ENCODE measurements around the gene SSC5D. TPM values are rescaled to one million over a fixed set of nuclear protein-coding genes. Genes with fewer than 3 reads are reported as not detected.

The SSC5D gene
- total RNA-seq, 1 donor from 2014 or later: 1.5 TPM

GRCh38 chr19:55465460-55466240 lies 22.6 kb upstream of the SSC5D start:
- no peak overlapping the region for H3K27ac Mint-ChIP-seq
- H3K4me1 Mint-ChIP-seq (ENCODE audit: unreplicated experiment): peaks cover 13% of the 10 kb centered on the region
- no peak for DNase-seq (ENCODE audit: extremely low spot score, unreplicated experiment)
- no peaks in the 10 kb centered on the region for H3K36me3 Mint-ChIP-seq
- TF ChIP-seq CTCF (conservative IDR thresholded peaks at IDR 0.05): no peak
- peaks cover 23% of the 10 kb centered on the region for H3K27me3 Mint-ChIP-seq
- no peak overlapping the region for H3K4me3 Mint-ChIP-seq
- H3K9me3 Mint-ChIP-seq: no peaks in the 10 kb centered on the region

- no peak for DNase-seq (ENCODE audit: extremely low spot score, unreplicated experiment)
- Mint-ChIP-seq H3K4me3 (no peak overlapping the region), H3K36me3 (no peaks in the 10 kb centered on the region), H3K9me3 (no peaks in the 10 kb centered on the region), H3K27me3 (peaks cover 23% of the 10 kb centered on the region), H3K27ac (no peak overlapping the region), H3K4me1 (ENCODE audit: unreplicated experiment) (peaks cover 13% of the 10 kb centered on the region)
- no peak for TF ChIP-seq CTCF (conservative IDR thresholded peaks at IDR 0.05)
Measured at GRCh38 chr19:55466241-55466614, 22.0 kb upstream of the SSC5D start.

- Mint-ChIP-seq H3K27me3 (peaks cover 19% of the 10 kb centered on the region), H3K36me3 (no peaks in the 10 kb centered on the region), H3K4me1 (ENCODE audit: unreplicated experiment) (peaks cover 10% of the 10 kb centered on the region), H3K4me3 (no peak overlapping the region), H3K9me3 (no peaks in the 10 kb centered on the region), H3K27ac (peak overlapping the region; percentile 56)
- DNase-seq (ENCODE audit: extremely low spot score, unreplicated experiment): peak; percentile 77
- TF ChIP-seq CTCF (conservative IDR thresholded peaks at IDR 0.05): peak; percentile 100
Measured at GRCh38 chr19:55467236-55468053, 20.8 kb upstream of the SSC5D start.

- TF ChIP-seq CTCF (conservative IDR thresholded peaks at IDR 0.05): no peak
- Mint-ChIP-seq H3K4me3 (no peak overlapping the region), H3K4me1 (ENCODE audit: unreplicated experiment) (peaks cover 7% of the 10 kb centered on the region), H3K27me3 (peaks cover 16% of the 10 kb centered on the region), H3K9me3 (no peaks in the 10 kb centered on the region), H3K36me3 (no peaks in the 10 kb centered on the region), H3K27ac (no peak overlapping the region)
- DNase-seq (ENCODE audit: extremely low spot score, unreplicated experiment): no peak
Measured at GRCh38 chr19:55468054-55468393, 20.2 kb upstream of the SSC5D start.

GRCh38 chr19:55471266-55471665 lies 17.0 kb upstream of the SSC5D start:
- Mint-ChIP-seq H3K4me1 (ENCODE audit: unreplicated experiment) (peaks cover 6% of the 10 kb centered on the region), H3K4me3 (no peak overlapping the region), H3K27ac (no peak overlapping the region), H3K36me3 (no peaks in the 10 kb centered on the region), H3K9me3 (no peaks in the 10 kb centered on the region), H3K27me3 (peaks cover 7% of the 10 kb centered on the region)
- no peak for TF ChIP-seq CTCF (conservative IDR thresholded peaks at IDR 0.05)
- DNase-seq (ENCODE audit: extremely low spot score, unreplicated experiment): no peak

Measured in type B pancreatic cell (in vitro differentiated cells).